Ecto neural progenitor cell (in vitro differentiated cells): ENCODE measurements around the gene PTPRH.

Source experiments
- DNase-seq: peaks from one replicate; pipeline ENCODE4 v3.0.0-alpha.2; 2018; ENCODE audit warnings: low spot score

Gene PTPRH

GRCh38 chr19:55244004-55244680 lies 34.8 kb upstream of the PTPRH start:
- no peak for DNase-seq

- no peak for DNase-seq
These were observed 33.2 kb upstream of the PTPRH start for GRCh38 chr19:55242517-55242916.

GRCh38 chr19:55241935-55242464 lies 32.7 kb upstream of the PTPRH start:
- no peak for DNase-seq

- DNase-seq, result no peak
These were observed 32.0 kb upstream of the PTPRH start for GRCh38 chr19:55241143-55241934.

- no peak for DNase-seq
These were observed 31.4 kb upstream of the PTPRH start for GRCh38 chr19:55240713-55241020.

- DNase-seq, result no peak
These were observed 29.7 kb upstream of the PTPRH start for GRCh38 chr19:55239004-55239403.

- DNase-seq, result no peak
These were observed 28.7 kb upstream of the PTPRH start for GRCh38 chr19:55238030-55238429.

GRCh38 chr19:55232986-55233385 lies 23.7 kb upstream of the PTPRH start:
- DNase-seq, result no peak

GRCh38 chr19:55232286-55232602 lies 22.9 kb upstream of the PTPRH start:
- no peak for DNase-seq

GRCh38 chr19:55231391-55232285 lies 22.3 kb upstream of the PTPRH start:
- DNase-seq, result no peak

- no peak for DNase-seq
These were observed 21.5 kb upstream of the PTPRH start for GRCh38 chr19:55230780-55231179.

- no peak for DNase-seq
These were observed 21.0 kb upstream of the PTPRH start for GRCh38 chr19:55230329-55230728.

GRCh38 chr19:55229789-55230182 lies 20.5 kb upstream of the PTPRH start:
- DNase-seq, result no peak

GRCh38 chr19:55229145-55229788 lies 20.0 kb upstream of the PTPRH start:
- DNase-seq, result no peak

GRCh38 chr19:55228403-55229031 lies 19.2 kb upstream of the PTPRH start, which contains the start of gene TMEM86B:
TSS of gene TMEM86B (minus strand) at chr19:55228763. CDS start at chr19:55228741, 22 bp downstream.
- no peak for DNase-seq

GRCh38 chr19:55228015-55228391 lies 18.7 kb upstream of the PTPRH start:
- no peak for DNase-seq

- DNase-seq, result no peak
These were observed 18.1 kb upstream of the PTPRH start for GRCh38 chr19:55227241-55228014.

- DNase-seq, result no peak
These were observed 17.5 kb upstream of the PTPRH start for GRCh38 chr19:55226788-55227187.

GRCh38 chr19:55226273-55226672 lies 17.0 kb upstream of the PTPRH start:
- no peak for DNase-seq

- DNase-seq, result no peak
These were observed 16.2 kb upstream of the PTPRH start for GRCh38 chr19:55225415-55225958.
